HG03139 (cell line): ENCODE data around the gene TBC1D32.
"Not testable (repeated sequence)": the region's sequence is repeated elsewhere in the genome, so short reads cannot be mapped to it uniquely, and the experiment has no call there.

ENCODE experiments used
- ATAC-seq: cut with Tn5 transposase; IDR thresholded peaks from one replicate; pipeline ENCODE4 v1.9.1; 2021; ENCODE audit not compliant: unreplicated experiment

Gene TBC1D32

GRCh38 chr6:121333694-121334093 lies 586 bp downstream of the TBC1D32 start:
- ATAC-seq, result not testable (repeated sequence)

GRCh38 chr6:121333196-121333595 lies 1.1 kb downstream of the TBC1D32 start:
- no peak for ATAC-seq

- ATAC-seq, result no peak
These were observed 3.8 kb downstream of the TBC1D32 start for GRCh38 chr6:121330516-121330915.

GRCh38 chr6:121321282-121321681 lies 13.0 kb downstream of the TBC1D32 start:
- ATAC-seq, result no peak

GRCh38 chr6:121319603-121320002 lies 14.7 kb downstream of the TBC1D32 start:
- ATAC-seq, result no peak

- ATAC-seq, result no peak
These were observed 15.1 kb downstream of the TBC1D32 start for GRCh38 chr6:121319112-121319553.

GRCh38 chr6:121314381-121315112 lies 19.7 kb downstream of the TBC1D32 start:
- ATAC-seq, result no peak

GRCh38 chr6:121311814-121312213 lies 22.5 kb downstream of the TBC1D32 start:
- ATAC-seq, result not testable (repeated sequence)

- ATAC-seq, result no peak
These were observed 23.8 kb downstream of the TBC1D32 start for GRCh38 chr6:121310495-121310894.

- no peak for ATAC-seq
These were observed 24.4 kb downstream of the TBC1D32 start for GRCh38 chr6:121309768-121310469.

- ATAC-seq, result no peak
These were observed 28.2 kb downstream of the TBC1D32 start for GRCh38 chr6:121305957-121306607.

GRCh38 chr6:121302882-121303281 lies 31.4 kb downstream of the TBC1D32 start:
- peak; percentile 76 for ATAC-seq

GRCh38 chr6:121301156-121301555 lies 33.1 kb downstream of the TBC1D32 start:
- ATAC-seq, result not testable (repeated sequence)

GRCh38 chr6:121297694-121298093 lies 36.6 kb downstream of the TBC1D32 start:
- ATAC-seq, result no peak

GRCh38 chr6:121285041-121285440 lies 49.2 kb downstream of the TBC1D32 start:
- ATAC-seq, result no peak

GRCh38 chr6:121274666-121275295 lies 59.5 kb downstream of the TBC1D32 start:
- ATAC-seq, result no peak

- no peak for ATAC-seq
These were observed 70.5 kb downstream of the TBC1D32 start for GRCh38 chr6:121263742-121264141.

- ATAC-seq, result no peak
These were observed 73.6 kb downstream of the TBC1D32 start for GRCh38 chr6:121260651-121261102.

GRCh38 chr6:121247386-121247785 lies 86.9 kb downstream of the TBC1D32 start:
- no peak for ATAC-seq

GRCh38 chr6:121242386-121242785 lies 91.9 kb downstream of the TBC1D32 start:
- no peak for ATAC-seq

GRCh38 chr6:121237859-121238258 lies 96.4 kb downstream of the TBC1D32 start:
- ATAC-seq, result no peak
